Measurements from ENCODE around the gene DIAPH2. TPM values are rescaled to one million over a fixed set of nuclear protein-coding genes. Genes with fewer than 3 reads are reported as not detected.
A peak's percentile ranks its signal among the peaks of the same experiment; 100 is the strongest.

Gene DIAPH2
- total RNA-seq, 6 experiments from 2014 or later = 10.1 to 13.5 (median 11.6) TPM

DNA sequence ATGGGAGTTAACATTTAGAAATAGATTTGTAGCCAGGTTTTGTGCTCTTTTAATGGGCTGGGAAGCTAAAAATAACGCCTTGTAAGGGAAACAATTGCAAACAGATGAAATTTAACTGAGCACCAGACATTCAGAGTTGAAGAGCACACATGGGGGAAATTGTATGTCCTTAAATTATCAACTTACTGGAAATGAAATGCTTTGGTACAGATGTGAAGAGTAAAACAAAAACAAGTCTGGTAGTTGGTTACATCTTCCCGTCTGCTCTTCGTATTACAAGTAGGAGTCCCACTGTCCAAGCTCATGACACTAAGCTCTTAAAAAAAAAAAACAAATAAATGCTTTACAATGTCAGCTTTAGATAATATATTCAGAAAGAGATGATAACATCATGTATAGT, 139.5 kb downstream of the DIAPH2 start:
- H3K4me1 Mint-ChIP-seq (ENCODE audit: low read depth) = no peaks in the 10 kb centered on the region
- H3K4me3 Mint-ChIP-seq = no peak overlapping the region
- no peak for TF ChIP-seq CTCF (IDR thresholded peaks at IDR 0.05)
- no peaks in the 10 kb centered on the region for H3K27me3 Mint-ChIP-seq (ENCODE audit: insufficient read depth)
- H3K9me3 Mint-ChIP-seq = no peaks in the 10 kb centered on the region
- no peaks in the 10 kb centered on the region for H3K36me3 Mint-ChIP-seq (ENCODE audit: low read depth)
- no peak overlapping the region for H3K27ac Mint-ChIP-seq
- DNase-seq = no peak

GRCh38 chrX:96833333-96833732, 148.7 kb downstream of the DIAPH2 start:
- Mint-ChIP-seq H3K27me3 (ENCODE audit: insufficient read depth) (no peaks in the 10 kb centered on the region), H3K4me3 (no peak overlapping the region), H3K36me3 (ENCODE audit: low read depth) (no peaks in the 10 kb centered on the region), H3K4me1 (ENCODE audit: low read depth) (peaks cover 13% of the 10 kb centered on the region), H3K27ac (no peak overlapping the region), H3K9me3 (no peaks in the 10 kb centered on the region)
- no peak for TF ChIP-seq CTCF (IDR thresholded peaks at IDR 0.05)
- DNase-seq = no peak

DNA sequence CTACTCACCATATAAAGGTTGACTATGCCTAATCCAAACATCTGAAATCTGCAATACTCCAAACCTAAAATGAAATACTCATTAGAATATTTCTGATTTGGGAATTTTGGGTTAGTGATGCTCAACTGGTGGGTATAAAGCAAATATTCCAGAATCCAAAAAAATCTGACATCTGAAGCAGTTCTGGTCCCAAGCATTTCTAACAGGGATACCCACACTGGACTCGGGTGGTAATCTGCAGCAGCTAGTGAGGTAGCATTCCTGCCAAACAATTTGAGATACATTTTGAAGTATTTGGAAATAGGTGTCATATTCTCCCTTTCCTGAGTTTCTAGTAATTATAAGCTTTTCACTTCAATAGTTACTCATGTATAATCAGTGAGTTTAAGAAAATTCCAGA, 149.5 kb downstream of the DIAPH2 start:
- DNase-seq = no peak
- no peak overlapping the region for H3K27ac Mint-ChIP-seq
- H3K27me3 Mint-ChIP-seq (ENCODE audit: insufficient read depth) = no peaks in the 10 kb centered on the region
- TF ChIP-seq CTCF (IDR thresholded peaks at IDR 0.05) = no peak
- peaks cover 13% of the 10 kb centered on the region for H3K4me1 Mint-ChIP-seq (ENCODE audit: low read depth)
- no peaks in the 10 kb centered on the region for H3K36me3 Mint-ChIP-seq (ENCODE audit: low read depth)
- no peaks in the 10 kb centered on the region for H3K9me3 Mint-ChIP-seq
- H3K4me3 Mint-ChIP-seq = no peak overlapping the region

DNA sequence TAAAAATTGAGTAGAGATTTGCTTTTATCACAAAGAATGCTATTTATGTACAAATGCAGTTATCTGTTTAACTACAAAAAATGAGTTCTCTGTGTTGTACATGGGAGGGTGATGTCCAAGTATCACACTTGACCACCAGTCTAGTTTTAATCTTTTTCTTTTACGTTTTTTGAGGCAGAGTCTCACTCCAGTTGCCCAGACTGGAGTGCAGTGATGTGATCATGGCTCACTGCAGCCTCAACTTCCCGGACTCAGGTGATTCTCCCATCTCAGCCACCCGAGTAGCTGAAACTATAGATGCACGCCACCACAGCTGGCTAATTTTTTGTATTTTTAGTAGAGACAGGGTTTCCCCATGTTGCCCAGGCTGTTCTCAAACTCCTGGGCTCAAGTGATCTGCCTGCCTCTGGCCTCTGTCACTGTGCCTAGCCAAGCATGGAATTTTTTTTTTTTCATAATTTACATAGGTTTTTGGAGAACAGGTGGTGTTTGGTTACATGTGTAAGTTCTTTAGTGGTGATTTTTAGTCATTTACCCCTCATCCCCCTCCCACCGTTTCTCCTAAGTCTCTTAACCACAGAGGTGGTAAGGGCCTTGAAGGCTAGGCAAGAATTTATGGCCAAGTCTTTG, 151.1 kb downstream of the DIAPH2 start:
- peaks cover 13% of the 10 kb centered on the region for H3K4me1 Mint-ChIP-seq (ENCODE audit: low read depth)
- TF ChIP-seq CTCF (IDR thresholded peaks at IDR 0.05) = no peak
- H3K9me3 Mint-ChIP-seq = no peaks in the 10 kb centered on the region
- no peak overlapping the region for H3K27ac Mint-ChIP-seq
- DNase-seq = no peak
- H3K4me3 Mint-ChIP-seq = no peak overlapping the region
- H3K36me3 Mint-ChIP-seq (ENCODE audit: low read depth) = no peaks in the 10 kb centered on the region
- no peaks in the 10 kb centered on the region for H3K27me3 Mint-ChIP-seq (ENCODE audit: insufficient read depth)

DNA sequence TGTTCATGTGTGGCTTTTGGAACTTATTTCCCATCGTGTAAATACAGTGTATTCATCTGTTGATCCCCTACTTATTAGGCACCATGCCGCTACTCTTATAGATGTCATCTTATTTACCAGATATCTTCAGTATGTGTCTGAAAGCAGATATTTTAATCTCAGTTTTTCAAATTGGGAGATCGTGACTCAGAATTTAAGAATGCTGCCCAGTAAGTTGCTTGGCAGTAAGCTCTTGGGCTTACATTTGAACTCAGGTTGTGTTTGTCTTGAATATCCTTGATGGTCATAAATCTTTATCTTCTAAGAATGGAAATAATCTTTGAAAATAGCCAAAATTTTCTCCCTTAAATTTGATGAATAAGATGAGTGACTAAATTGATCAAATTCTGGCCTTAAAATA, 153.2 kb downstream of the DIAPH2 start:
- TF ChIP-seq CTCF (IDR thresholded peaks at IDR 0.05) = no peak
- Mint-ChIP-seq H3K27me3 (ENCODE audit: insufficient read depth) (no peaks in the 10 kb centered on the region), H3K4me3 (no peak overlapping the region), H3K9me3 (no peaks in the 10 kb centered on the region), H3K4me1 (ENCODE audit: low read depth) (peaks cover 13% of the 10 kb centered on the region), H3K27ac (no peak overlapping the region), H3K36me3 (ENCODE audit: low read depth) (no peaks in the 10 kb centered on the region)
- DNase-seq = peak; percentile 12

DNA sequence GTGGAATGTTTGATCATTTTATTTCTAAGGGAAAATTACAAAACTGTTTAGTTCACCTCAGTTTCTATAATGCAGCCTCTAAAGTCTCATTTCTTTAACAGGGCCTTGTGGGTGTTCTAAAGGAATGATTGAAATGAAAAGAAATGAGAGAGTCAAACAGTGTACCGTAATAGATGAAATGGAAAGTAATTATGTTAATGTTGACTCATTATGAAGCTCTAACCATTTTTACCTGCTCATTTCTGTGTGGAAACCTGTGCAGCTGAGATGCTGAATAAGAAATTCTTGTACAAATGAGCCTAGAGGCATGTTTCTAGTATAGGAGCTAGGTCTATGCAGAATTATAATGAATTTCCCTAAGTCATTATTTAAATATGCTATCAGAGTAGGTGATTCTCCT, 153.9 kb downstream of the DIAPH2 start:
- H3K27me3 Mint-ChIP-seq (ENCODE audit: insufficient read depth) = no peaks in the 10 kb centered on the region; the same call in 1 of the 2 replicates
- no peaks in the 10 kb centered on the region for H3K36me3 Mint-ChIP-seq (ENCODE audit: low read depth)
- no peak overlapping the region for H3K27ac Mint-ChIP-seq
- no peak overlapping the region for H3K4me3 Mint-ChIP-seq
- no peaks in the 10 kb centered on the region for H3K9me3 Mint-ChIP-seq
- H3K4me1 Mint-ChIP-seq (ENCODE audit: low read depth) = peaks cover 13% of the 10 kb centered on the region
- TF ChIP-seq CTCF (IDR thresholded peaks at IDR 0.05) = no peak
- DNase-seq = no peak
